Ascending aorta (tissue), 2 donors: ENCODE measurements around the gene EPRS1. TPM values are rescaled to one million over a fixed set of nuclear protein-coding genes. Genes with fewer than 3 reads are reported as not detected.

Experiments
- DNase-seq, 2 donors: peaks; one replicate each; pipeline ENCODE4 v3.0.0-alpha.2; 2019; ENCODE audit warnings: low spot score in 2 of 2
- H3K27ac ChIP-seq, 2 donors: fragments of 200-600 bp; sonication (generic); one replicate each; pipeline ENCODE4 v1.5.1; 2016 to 2017; ENCODE audit warnings: mild to moderate bottlenecking in 1 of 2
- H3K27me3 ChIP-seq: fragments of 200-600 bp; sonication (generic); one replicate; pipeline ENCODE4 v1.5.1; 2017
- H3K36me3 ChIP-seq, 2 donors: fragments of 200-600 bp; sonication (generic); one replicate each; pipeline ENCODE4 v1.5.1; 2016
- H3K4me1 ChIP-seq, 2 donors: fragments of 200-600 bp; sonication (generic); one replicate each; pipeline ENCODE4 v1.5.1; 2016 to 2017; ENCODE audit warnings: mild to moderate bottlenecking in 1 of 2
- H3K4me3 ChIP-seq, 2 donors: fragments of 200-600 bp; sonication (generic); one replicate each; pipeline ENCODE4 v1.5.1; 2016 to 2017; ENCODE audit warnings: mild to moderate bottlenecking in 1 of 2
- H3K9me3 ChIP-seq, 2 donors: fragments of 200-600 bp; sonication (generic); one replicate each; pipeline ENCODE4 v1.5.1; 2016
- intact Hi-C: fragments of 100-400 bp; cut with DNase I; formaldehyde crosslinking; loops from one replicate; pipeline ENCODE4 v1.15.1; 2023
- total RNA-seq: library from RNA; depleted of rRNA; stranded (reverse); fragments of >200 nt; gene quantifications from one replicate; pipeline ENCODE4 v1.1.0, GENCODE V29; 2016
- TF ChIP-seq, protein P1 (sequence below), 3 experiments: fragments of 200-600 bp in 2 of 3; fragments of 450-650 bp in 1 of 3; sonication (generic) in 2 of 3; IDR thresholded peaks; one replicate each; pipeline ENCODE4 v1.5.1; 2016 to 2019; ENCODE audit warnings: antibody characterized with exemption in 3 of 3, mild to moderate bottlenecking in 1 of 3, moderate library complexity in 1 of 3

Gene EPRS1
- total RNA-seq, 1 donor from 2014 or later, result 16.0 TPM

- no peaks in the 10 kb centered on the region for H3K9me3 ChIP-seq
- DNase-seq, result no peak
- TF ChIP-seq, protein P1, sequence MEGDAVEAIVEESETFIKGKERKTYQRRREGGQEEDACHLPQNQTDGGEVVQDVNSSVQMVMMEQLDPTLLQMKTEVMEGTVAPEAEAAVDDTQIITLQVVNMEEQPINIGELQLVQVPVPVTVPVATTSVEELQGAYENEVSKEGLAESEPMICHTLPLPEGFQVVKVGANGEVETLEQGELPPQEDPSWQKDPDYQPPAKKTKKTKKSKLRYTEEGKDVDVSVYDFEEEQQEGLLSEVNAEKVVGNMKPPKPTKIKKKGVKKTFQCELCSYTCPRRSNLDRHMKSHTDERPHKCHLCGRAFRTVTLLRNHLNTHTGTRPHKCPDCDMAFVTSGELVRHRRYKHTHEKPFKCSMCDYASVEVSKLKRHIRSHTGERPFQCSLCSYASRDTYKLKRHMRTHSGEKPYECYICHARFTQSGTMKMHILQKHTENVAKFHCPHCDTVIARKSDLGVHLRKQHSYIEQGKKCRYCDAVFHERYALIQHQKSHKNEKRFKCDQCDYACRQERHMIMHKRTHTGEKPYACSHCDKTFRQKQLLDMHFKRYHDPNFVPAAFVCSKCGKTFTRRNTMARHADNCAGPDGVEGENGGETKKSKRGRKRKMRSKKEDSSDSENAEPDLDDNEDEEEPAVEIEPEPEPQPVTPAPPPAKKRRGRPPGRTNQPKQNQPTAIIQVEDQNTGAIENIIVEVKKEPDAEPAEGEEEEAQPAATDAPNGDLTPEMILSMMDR (IDR thresholded peaks at IDR 0.05), result no peak
- no peaks in the 10 kb centered on the region for H3K4me1 ChIP-seq
- H3K27me3 ChIP-seq, result no peaks in the 10 kb centered on the region
- H3K36me3 ChIP-seq, result peaks cover 36 to 75% of the 10 kb centered on the region in 2 donors
- H3K4me3 ChIP-seq, result no peak overlapping the region
- intact Hi-C loops, result no loop called here
- peak overlapping the region; percentile 20 to 50 for H3K27ac ChIP-seq
Measured at GRCh38 chr1:220001095-220001501, 45.2 kb downstream of the EPRS1 start.

- no peak for DNase-seq
- Histone ChIP-seq H3K4me3 (no peak overlapping the region), H3K27me3 (no peaks in the 10 kb centered on the region), H3K27ac (peak overlapping the region in 1 of 2 donors; percentile 24), H3K36me3 (peaks cover 31 to 74% of the 10 kb centered on the region in 2 donors), H3K4me1 (no peaks in the 10 kb centered on the region), H3K9me3 (no peaks in the 10 kb centered on the region)
- intact Hi-C loops, result no loop called here
- TF ChIP-seq, protein P1 (IDR thresholded peaks at IDR 0.05), result no peak
Measured at GRCh38 chr1:219999821-220000220, 46.5 kb downstream of the EPRS1 start.

Other genes with a start within 250 kb of the EPRS1 start
- gene SLC30A10, start 117.9 kb downstream of the EPRS1 start, total RNA-seq, result not detected
- gene BPNT1, start 43.3 kb upstream of the EPRS1 start, total RNA-seq, result 5.4 TPM
- 41.0 TPM for gene IARS2, start 47.6 kb upstream of the EPRS1 start, total RNA-seq
- gene RAB3GAP2, start 225.9 kb upstream of the EPRS1 start, total RNA-seq, result 9.8 TPM